GM18508 (cell line): Measurements from ENCODE around the gene MCCD1.
A peak's percentile ranks its signal among the peaks of the same experiment; 100 is the strongest.
"Not testable (repeated sequence)": the region's sequence is repeated elsewhere in the genome, so short reads cannot be mapped to it uniquely, and the experiment has no call there.

ENCODE experiments used
- ATAC-seq: cut with Tn5 transposase; IDR thresholded peaks from one replicate; pipeline ENCODE4 v1.9.1; 2021; ENCODE audit warnings: moderate number of reproducible peaks; ENCODE audit not compliant: insufficient read depth, unreplicated experiment

MCCD1 gene

GRCh38 chr6:31541059-31541657 is 12.4 kb downstream of the MCCD1 start:
- no peak for ATAC-seq

DNA sequence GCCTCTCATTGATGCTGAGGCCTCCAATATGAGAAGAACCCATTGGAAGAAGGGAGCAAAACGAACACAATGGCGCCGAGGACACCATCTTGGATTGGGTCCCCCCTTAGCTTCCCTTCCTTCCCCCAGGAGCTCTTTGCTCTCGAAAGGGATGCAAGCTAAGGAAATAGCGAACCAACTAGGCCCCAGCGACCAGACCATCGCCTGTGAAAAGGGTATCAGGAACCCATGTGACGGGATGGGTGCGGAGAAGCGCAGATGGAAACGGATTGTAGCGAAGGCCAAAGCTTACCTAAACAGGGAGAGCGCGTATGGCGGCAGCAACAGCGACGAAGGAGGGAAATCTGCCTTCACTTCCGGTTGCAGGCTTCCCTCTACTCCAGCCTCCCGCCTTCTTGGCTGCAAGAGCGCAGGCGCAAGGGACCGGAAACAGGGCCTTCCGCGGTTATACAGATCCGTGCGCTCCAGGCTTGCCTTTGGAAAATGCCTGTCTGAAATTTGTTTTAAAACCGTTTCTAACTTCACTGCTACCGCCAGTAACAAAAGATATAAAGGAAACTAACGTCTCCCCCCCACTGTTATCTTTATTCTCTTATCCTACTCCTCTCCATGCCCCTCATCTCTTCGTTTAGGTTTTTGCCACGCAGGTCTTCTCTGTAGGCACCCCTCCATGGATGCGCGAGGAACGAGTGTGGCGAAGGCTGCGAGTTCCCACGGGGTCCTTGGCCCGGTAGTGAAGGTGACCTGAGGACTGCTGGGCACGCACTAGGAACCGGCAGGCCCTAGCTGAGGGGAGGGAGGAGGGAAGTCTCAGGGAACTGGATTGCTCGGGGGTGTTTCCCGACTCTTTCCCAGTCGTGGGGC is 13.1 kb downstream of the MCCD1 start, which contains the start of gene DDX39B:
Gene DDX39B (minus strand): TSS at position 346 of the 864 bp plus-strand sequence. CDS start 1,471 bp downstream, outside the sequence.
- ATAC-seq = peak; percentile 41

GRCh38 chr6:31543639-31544038 is 14.9 kb downstream of the MCCD1 start:
- ATAC-seq = no peak

GRCh38 chr6:31544676-31545075 is 15.9 kb downstream of the MCCD1 start:
- no peak for ATAC-seq

- no peak for ATAC-seq
Measured at GRCh38 chr6:31545291-31545690, 16.5 kb downstream of the MCCD1 start.

DNA sequence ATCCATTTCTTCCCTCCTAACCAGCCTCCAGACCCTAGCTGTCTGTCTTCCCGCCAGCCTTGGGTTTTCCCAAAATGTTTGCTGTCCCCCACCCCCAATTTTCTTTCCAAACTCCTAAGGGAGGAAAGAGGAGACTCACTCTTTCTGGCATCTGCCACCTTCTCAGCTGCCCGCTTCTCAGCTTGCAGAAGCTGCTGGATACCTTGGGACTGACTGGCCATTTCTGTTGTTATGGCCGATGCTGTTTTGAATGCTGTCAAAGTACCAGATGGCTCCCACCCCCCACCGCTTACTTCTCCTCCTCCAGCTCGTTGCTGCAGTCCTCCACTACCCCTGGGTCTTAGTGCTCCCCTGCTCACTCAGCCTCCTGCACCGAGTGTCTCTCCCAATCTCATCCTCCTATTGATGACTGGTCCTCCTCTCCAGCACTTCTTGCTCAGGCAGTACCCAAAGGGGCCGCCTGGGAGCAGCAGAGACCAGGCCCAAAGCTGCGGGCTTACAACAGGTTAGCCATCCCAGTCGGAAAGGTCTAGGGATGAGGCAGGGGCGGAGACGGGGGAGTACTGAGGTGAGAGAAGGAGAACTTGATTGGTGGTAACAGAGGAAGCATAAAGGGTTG is 17.7 kb downstream of the MCCD1 start, which contains the start of gene ATP6V1G2:
Gene ATP6V1G2 (minus strand): TSS at position 270 of the 619 bp plus-strand sequence. CDS start 49 bp downstream, at position 221.
- peak; percentile 26 for ATAC-seq

DNA sequence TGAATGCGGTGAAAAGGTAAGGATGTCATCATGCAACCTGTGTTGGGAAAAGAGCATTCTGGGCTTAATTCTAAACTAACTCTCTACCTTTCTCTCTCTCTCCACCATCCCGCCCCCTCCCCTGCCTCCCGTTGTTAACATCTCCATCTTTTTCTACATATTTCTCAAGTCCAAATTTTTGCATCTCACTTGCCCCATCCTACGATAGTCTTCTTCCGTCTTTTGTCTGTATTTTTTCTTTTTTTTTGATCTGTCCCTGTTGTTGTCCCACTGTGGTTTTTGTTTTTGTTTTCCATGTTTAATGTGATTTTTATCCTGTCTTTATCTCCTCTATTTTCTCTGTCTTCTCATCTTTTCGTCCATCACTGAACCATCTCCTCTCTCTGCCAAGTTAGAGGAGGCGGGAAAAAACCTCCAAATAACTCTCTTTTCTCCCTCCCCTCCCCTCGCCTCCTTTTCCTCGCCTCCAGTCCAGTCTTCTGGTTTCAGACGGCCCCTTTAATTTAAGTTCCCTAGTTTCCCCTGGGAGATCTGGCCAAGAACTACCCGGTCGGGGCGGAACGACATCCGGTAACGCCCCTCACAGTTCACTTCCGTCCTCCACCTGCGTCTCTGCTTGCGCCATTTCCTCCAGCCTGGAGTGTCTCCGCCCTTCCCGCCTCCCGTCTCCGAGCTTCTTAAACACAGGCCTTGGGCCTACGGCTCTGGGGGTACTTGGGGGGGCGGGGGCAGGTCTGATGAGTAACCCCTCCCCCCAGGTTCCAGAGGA is 18.4 kb downstream of the MCCD1 start, which contains the start of gene NFKBIL1:
Gene NFKBIL1 (plus strand): TSS at position 651 of the 769 bp plus-strand sequence. CDS start 87 bp downstream, at position 738.
- ATAC-seq = no peak

DNA sequence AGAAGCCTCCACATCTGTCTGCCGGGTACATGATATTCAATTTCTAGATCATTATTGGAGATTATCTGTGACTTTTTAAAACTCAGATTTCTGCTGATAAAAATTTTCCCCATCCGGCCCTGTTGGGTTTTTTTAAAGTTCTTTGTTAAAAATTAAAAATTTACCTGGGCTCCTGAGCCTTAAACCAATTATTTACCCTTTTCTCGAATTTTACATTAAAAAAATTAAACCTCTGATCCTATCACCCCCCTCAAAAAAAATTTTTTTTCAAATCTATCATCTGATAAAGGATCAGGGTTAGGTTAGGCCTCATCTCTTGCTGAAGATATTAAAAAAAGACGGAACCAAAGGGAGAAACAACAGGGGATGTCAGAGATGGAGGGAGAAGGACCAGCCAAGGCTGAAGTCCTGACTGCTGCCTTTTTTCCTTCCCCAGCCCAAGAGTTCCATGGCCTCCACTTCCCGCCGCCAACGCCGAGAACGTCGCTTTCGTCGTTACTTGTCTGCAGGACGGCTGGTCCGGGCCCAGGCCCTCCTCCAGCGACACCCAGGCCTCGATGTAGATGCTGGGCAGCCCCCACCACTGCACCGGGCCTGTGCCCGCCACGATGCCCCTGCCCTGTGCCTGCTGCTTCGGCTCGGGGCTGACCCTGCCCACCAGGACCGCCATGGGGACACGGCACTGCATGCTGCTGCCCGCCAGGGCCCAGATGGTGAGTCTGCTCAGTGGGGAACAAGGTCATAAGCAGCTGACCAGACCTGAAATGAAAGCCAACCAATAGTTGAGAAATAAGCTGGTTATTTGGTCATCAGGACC is 19.2 kb downstream of the MCCD1 start:
- ATAC-seq = no peak

- ATAC-seq = no peak
Measured at GRCh38 chr6:31548544-31548873, 19.7 kb downstream of the MCCD1 start.

- not testable (repeated sequence) for ATAC-seq
Measured at GRCh38 chr6:31551371-31551770, 22.6 kb downstream of the MCCD1 start.

DNA sequence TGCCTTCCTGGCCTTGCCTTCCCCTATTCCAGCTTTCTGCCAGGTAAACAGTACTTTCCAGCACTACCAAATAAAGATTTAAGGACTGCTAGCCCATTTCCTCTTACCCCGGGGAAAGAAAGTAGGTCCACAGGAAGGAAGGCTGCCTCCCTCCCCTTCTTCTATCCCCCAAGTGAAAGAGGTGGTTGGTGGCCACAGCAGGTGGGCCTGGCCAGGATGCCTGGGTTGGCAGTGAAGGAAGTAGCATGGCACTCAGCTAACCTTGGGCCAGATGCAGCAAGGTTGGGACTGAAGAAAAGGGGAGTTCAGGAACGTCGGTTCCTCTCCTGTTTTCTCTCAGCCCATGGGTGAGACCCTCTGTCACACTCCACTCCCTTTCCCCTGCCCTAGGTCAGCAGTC is 27.5 kb downstream of the MCCD1 start:
- no peak for ATAC-seq

DNA sequence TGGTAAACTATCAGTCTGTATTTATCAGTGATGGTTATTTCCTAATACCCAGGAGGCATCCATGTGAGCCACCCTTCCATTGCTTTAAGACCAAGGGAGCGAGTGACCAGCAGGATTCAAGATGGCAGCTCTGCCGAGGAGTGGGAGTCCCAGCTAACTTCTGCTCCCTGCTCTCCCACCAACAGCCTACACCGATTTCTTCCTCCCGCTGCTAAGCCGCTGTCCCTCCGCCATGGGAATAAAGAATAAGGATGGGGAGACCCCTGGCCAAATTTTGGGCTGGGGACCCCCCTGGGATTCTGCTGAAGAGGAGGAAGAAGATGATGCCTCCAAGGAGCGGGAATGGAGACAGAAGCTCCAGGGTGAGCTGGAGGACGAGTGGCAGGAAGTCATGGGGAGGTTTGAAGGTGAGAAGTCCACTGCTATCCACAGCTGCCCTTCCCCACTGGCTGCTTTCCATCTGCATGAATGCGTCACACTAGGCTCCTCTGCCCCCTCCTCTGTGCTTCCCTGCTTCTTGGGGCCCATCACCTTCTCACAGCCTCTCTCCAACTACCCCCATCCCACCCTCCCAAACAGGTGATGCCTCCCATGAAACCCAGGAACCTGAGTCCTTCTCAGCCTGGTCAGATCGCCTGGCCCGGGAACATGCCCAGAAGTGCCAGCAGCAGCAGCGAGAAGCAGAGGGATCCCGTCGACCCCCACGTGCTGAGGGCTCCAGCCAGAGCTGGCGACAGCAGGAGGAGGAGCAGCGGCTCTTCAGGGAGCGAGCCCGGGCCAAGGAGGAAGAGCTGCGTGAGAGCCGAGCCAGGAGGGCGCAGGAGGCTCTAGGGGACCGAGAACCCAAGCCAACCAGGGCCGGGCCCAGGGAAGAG is 28.9 kb downstream of the MCCD1 start:
- ATAC-seq = no peak

DNA sequence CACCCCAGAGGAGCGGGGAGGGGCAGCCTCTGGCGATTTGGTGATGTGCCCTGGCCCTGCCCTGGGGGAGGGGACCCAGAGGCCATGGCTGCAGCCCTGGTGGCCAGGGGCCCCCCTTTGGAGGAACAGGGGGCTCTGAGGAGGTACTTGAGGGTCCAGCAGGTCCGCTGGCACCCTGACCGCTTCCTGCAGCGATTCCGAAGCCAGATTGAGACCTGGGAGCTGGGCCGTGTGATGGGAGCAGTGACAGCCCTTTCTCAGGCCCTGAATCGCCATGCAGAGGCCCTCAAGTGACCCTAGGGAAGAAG is 29.5 kb downstream of the MCCD1 start:
- ATAC-seq = no peak

- no peak for ATAC-seq
Measured at GRCh38 chr6:31558631-31559500, 30.1 kb downstream of the MCCD1 start.

DNA sequence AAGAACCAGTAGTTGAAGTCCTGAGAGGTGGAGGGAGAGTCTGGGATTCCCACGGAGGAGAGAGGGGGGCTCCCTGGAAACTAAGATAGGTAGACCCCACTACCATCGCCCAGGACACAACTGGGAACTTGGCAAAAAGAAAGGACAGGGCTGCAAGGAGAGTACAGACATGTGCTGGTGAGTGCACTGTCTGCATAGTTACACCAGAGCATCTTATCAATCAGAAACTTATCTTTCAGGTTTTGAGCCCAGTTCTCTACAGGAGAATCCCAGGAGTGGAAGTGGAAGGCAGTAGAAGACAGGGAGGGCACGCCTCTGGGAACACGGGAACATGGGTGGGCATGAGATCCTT is 30.8 kb downstream of the MCCD1 start:
- no peak for ATAC-seq

DNA sequence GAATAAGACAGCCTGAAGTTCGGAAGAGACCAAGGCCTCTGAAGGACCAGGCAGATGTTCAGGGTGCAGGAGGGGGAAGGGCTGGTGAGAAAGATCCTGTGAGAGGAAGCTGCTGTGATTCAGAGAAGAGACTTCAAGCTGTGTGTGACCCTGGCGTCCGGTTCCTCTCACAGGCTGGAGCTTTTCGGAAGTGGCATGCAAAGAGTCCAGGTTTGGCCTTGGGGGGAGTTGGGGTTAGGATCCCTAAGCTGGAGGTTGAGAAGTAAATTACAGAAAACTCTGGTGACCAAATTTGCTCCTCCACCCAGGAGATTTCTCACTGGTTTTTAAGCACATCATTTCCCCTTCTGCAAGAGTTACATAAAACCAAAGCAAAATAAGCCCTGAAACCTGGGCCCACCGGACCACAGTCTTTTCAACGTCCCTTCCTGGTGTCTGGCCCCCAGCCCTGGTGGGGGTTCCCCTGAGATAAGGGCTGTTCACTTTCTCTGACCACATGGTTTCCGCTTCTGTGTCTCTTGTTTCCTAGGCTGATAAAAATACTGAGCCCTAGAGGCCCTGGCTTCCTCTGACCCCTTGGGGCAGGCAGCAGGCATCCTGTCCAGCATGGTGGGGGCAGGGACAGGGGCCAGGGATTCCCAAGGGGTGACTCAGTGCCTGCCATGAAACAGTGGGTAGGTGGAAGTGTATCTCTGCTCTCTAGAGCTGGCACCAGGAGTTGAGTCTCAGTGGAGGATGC is 31.4 kb downstream of the MCCD1 start:
- no peak for ATAC-seq

DNA sequence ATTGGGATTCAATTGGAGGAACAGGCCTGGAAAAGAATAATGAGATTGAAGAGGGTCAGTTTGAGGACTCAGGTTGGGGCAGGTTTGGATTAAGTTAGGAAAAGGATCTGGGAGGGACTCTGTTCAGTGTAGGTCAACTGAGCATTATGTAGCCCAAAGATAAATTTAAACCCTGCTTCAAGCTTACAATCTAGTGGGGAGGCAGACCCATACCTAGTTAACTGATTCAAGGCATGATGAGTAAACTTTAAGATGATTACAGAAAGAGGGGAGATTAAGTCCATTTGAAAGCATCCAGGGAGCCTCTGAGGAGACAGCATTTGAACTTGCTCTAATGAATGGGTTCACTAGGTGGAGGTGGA is 31.9 kb downstream of the MCCD1 start:
- ATAC-seq = no peak
